SK-MEL-5 (cell line): ENCODE measurements around the gene SRSF9. TPM values are rescaled to one million over a fixed set of nuclear protein-coding genes. Genes with fewer than 3 reads are reported as not detected.
"Not testable (repeated sequence)": the region's sequence is repeated elsewhere in the genome, so short reads cannot be mapped to it uniquely, and the experiment has no call there.

Experiments used
- DNase-seq: peaks from one replicate; pipeline ENCODE4 v3.0.0-alpha.2; 2016; ENCODE audit warnings: low read depth, low spot score
- in situ Hi-C: cut with HindIII; loops from 2 replicates; pipeline ENCODE4 v1.10.0; 2016; ENCODE audit warnings: low sequenced_read_pairs, high pct_unique_total_duplicates, low pct_unique_long_range_greater_than_20kb
- polyA plus RNA-seq, 2 experiments: library from polyadenylated mRNA; depleted of rRNA; stranded (reverse); fragments of >200 nt; gene quantifications; 2 replicates each; pipeline ENCODE4 v1.2.3, GENCODE V29; 2015
- total RNA-seq: library from RNA; depleted of rRNA; stranded (reverse); fragments of >200 nt; shearing (Covaris generic); gene quantifications from 2 replicates; pipeline ENCODE4 v1.2.3, GENCODE V29; 2014; rRNA removed

The SRSF9 gene, protein sequence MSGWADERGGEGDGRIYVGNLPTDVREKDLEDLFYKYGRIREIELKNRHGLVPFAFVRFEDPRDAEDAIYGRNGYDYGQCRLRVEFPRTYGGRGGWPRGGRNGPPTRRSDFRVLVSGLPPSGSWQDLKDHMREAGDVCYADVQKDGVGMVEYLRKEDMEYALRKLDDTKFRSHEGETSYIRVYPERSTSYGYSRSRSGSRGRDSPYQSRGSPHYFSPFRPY
- 179 and 229 TPM in 2 replicates for total RNA-seq
- polyA plus RNA-seq (2015; cell fraction: cytosol; rRNA removed), result 222 and 240 TPM in 2 replicates
- polyA plus RNA-seq (2015; cell fraction: nucleus; rRNA removed), result 320 and 361 TPM in 2 replicates

DNA sequence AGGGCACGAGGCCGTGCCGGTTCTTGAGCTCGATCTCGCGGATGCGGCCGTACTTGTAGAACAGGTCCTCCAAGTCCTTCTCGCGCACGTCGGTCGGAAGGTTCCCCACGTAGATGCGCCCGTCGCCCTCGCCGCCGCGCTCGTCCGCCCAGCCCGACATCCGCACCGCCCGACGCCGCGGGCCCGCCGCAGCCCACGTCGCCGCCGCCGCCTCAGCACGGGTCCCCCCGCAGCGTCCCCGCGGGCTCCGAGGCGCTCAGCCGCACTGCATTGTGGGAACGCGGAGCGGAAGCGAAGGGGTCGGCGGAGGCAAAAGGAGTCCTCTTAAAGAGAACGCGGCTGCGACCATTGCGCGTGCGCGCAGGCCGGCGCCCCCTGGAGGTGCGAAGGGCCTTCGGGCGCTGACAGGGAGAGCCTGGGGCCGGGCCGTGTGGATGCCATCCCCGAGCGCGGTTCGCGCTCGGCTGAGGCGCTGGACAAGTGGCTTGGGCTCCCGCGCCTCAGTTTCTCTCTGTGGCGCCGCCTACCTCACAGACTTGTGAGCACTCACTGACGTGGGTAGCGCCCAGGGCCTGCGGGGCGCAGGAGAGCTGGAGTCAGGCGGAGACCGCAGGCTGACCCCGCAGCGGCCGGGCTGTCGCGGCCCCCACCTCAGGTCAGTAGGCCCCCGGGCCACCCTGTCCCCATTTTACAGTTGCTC, at the start of gene SRSF9:
Gene SRSF9 (minus strand): TSS at position 299 of the 700 bp plus-strand sequence. CDS start 139 bp downstream, at position 160.
- in situ Hi-C loops, result no loop called here
- peak; percentile 94 for DNase-seq

DNA sequence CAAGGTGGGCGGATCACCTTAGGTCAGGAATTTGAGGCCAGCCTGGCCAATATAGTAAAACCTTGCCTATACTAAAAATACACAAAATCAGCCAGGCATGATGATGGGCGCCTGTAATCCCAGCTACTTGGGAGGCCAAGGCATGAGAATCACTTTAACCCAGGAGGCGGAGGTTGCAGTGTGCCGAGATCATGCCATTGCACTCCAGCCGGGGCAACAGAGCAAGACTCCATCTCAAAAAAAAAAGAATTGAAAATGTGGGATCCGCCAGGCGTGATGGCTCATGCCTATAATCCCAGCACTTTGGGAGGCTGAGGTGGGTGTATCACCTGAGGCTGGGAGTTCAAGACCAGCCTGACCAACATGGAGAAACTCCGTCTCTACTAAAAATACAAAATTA, 49.8 kb upstream of the SRSF9 start:
- in situ Hi-C loops, result not testable (repeated sequence)

DNA sequence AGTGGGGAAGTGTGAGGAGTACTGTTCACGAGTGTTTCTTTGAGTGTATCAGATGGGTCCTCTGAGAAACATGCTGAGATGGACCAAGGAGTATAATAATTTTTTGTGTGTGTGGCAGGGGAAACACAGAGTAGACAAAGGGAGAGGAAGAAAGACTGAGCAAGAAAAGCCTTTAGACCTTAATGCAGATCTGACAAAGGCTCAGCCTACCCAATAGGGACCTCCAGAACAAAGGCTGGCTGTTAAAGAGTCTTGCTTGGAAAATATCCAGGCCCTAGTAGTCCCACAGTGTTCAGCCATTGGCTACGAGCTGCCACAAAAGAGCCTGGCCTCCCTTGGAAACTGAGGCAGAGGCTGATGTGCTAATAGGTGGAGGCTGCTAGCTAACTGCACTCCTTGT, 45.9 kb upstream of the SRSF9 start:
- in situ Hi-C loops, result no loop called here

More for the DNA sequence above, 49.8 kb upstream of the SRSF9 start:
- DNase-seq, result not testable (repeated sequence)

DNA sequence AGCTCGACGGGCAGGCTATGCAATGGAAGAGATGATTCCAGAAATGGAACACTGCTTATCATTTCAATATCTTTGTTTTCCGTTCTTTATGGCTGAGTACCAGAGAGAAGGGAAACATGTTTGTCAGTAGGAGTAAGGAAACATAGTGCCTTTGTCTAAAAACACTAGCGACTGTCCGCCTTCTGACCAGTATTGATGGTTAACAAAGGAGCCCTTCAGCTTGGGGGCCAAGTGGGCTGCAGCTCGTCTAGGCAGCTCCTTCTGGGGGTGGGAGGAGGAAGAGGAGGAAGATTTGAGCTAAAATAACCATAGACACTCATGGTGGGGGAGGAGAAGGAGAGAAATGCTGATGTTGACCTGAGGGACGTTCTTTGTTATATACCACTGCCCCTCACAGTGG, 44.5 kb upstream of the SRSF9 start:
- in situ Hi-C loops, result no loop called here

More for the DNA sequence above, 45.9 kb upstream of the SRSF9 start:
- DNase-seq, result peak; percentile 59

DNA sequence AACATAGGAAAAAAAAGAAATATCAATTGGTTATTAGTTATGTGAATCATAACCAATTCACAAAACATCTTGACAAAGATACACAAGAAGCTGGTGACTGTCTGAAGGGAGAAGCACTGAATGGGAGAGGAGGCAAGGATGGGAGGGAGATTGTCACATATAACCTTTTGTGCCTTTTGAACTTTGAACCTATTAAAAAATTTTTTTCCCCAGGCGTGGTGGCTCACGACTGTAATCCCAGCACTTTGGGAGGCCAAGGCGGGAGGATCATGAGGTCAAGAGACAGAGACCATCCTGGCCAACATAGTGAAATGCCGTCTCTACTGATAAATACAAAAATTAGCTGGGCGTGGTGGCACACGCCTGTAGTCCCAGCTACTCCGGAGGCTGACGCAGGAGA, 39.0 kb upstream of the SRSF9 start:
- in situ Hi-C loops, result no loop called here
- no peak for DNase-seq

More for the DNA sequence above, 44.5 kb upstream of the SRSF9 start:
- DNase-seq, result peak; percentile 80

DNA sequence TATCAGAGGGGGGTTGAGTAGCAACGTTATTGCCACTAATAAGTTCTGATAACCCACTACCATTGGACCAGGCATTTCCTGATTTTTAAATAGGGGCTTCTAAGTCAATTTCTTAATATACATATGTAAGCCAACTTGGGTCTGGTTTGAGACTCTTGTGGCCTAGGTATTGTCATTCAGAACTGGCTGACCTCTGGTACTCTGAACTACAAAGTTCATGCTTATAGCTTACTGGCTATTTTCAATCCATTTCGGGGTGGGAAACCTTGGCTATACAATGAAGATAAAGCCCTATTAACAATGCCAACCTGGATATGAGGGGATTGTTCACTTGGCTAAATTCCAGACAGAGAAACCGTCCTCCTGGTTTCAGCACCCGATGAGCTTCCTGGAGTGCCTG, 35.0 kb upstream of the SRSF9 start:
- in situ Hi-C loops, result no loop called here
- no peak for DNase-seq

DNA sequence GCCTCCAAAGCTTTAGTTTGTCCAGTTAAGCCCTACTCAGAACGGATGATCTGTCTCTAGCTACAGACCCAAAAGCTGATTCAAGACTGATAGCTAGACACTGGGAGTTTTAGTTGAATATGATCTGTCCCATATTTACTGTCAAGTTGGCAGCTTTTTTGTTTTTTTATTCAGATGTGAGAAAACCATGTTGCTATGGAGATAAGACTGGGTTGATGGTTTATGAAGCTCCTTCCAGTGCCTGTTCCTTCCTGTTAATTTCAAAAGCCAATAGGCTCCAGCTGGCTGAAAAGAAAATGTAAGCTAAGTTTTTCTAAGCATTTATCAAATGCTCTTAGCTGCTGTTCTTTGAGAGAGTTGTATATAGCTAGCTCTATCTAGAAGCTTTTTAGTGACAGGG, 31.0 kb upstream of the SRSF9 start:
- DNase-seq, result no peak
- in situ Hi-C loops, result no loop called here

DNA sequence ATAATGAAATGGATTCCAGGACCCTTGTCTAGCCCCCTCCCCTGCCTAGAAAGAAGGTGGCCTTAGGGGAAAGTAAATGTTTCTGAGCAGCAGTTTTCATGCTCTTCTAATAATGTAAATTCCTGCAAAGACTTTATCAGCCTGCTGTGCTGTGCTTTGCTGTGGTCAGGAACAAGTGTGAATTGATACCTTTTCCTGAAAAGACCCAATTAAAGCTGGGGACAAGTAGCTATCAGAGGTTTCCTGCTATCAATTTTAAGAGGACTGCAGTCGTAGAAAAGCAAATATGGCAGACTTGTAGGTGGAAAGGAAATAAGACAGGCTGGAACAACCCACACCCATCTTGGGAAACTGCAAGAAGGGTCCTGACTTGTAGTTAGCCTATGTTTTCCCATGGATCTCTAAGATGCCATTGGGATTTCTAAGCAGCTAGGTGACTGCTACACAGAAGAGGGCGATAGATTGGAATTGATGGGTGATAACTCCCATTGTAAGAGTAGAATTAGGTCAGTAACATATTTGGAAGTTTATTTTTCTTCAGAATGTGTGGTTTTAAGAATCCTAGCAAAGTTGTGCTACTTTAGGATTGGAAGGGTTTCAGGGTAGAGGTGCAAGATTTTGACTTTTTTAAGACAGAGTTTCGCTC, 29.4 kb upstream of the SRSF9 start:
- DNase-seq, result no peak
- in situ Hi-C loops, result no loop called here

DNA sequence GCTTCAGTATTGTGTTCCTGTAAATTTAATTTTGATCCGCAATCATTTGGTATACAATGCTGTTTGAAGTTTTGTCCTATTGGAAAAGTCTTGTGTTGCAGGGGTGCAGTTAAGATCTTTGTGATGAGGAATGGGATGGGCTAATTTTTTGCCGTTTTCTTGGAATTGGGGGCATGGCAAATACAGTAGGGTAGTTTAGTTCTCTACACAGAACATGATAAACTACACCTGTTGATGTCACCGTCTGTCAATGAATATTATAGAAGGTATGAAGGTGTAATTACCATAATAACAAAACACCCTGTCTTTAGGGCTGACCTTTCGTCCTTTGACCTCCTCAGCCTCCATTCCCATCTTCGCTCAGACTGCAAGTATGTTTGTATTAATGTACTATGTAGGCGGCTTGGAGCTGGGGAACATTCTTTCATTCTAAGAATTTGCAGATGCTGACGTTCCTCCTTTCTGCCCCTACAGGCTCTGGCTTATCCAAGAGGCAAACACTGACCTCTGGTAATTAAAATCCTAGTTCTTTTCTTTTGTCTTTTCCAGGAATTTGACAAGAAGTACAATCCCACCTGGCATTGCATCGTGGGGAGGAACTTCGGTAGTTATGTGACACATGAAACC, 28.1 kb upstream of the SRSF9 start:
- in situ Hi-C loops, result no loop called here
- no peak for DNase-seq

DNA sequence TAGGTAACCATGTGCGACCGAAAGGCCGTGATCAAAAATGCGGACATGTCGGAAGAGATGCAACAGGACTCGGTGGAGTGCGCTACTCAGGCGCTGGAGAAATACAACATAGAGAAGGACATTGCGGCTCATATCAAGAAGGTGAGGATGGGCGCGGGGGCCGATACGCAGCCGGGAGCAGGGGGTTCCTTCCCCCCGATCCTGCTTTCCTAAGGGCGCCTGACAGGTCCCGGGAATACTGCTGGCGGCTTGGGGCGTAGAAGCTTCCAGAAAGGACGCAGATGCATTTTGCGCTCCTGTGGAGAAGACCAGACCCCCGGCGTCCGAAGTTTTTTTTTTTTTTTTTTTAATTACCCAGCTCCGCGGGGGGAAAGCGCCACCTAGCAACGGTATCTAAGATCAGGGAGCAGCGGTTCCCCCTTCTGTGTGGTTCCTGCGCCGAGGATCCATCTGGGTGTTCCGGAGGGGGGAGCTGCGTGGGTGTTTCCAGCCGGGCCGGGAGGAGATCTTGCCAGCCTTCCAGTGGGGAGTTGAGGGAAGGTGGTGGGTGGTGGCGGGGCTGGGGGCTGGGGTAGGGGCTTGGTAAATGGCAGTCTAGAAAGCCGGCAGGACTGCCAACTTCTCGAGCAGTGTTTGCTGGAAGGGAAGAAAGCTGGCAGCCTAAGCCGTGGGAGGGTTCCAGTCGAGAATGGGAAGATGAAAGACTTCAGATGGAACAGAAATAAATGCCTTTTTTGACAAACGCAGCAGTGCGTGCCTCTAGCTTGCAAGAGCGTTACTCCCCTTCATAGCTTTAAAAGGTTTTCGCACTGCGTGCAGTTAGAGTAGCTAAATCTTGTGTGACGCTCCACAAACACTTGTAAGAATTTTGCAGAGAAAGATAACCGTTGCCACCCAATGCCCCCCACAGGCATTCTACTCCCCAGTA, 27.1 kb upstream of the SRSF9 start:
- peak; percentile 51 for DNase-seq
- in situ Hi-C loops, result no loop called here

DNA sequence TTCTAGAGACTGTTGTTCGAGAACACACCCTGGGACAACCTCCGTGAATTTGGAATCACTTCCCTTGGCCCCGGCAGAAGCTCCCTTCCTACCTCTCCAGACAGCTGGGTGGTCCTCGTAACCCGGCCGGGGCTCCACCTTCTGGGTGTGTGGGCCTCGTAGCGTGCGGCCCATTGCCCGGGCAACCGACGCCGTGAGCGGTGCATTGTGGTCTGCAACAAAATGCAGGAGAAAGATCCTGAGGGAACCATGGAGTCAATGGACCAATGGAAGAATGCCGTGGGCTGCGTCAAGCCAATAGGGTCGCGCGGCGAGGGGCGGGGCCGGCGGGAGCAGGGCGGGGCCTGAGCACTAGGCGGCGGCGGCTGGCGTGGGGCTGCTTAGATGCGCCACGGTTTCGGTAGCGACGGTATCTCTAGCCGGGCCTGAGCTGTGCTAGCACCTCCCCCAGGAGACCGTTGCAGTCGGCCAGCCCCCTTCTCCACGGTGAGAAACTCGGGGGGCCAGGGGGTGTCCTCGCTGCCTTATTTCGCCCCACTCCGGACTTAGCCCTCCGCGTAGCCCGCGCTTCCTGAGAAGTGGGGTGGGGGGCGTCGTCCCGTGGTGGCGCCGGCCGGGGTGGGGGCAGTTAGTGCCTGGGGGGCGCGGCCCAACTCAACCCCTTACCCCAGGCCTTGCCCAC, 26.3 kb upstream of the SRSF9 start, which contains the start of gene DYNLL1:
Gene DYNLL1 (plus strand): TSS at position 383 of the 682 bp plus-strand sequence. CDS start 309 bp downstream, outside the sequence.
- peak; percentile 98 for DNase-seq
- in situ Hi-C loops, result no loop called here

DNA sequence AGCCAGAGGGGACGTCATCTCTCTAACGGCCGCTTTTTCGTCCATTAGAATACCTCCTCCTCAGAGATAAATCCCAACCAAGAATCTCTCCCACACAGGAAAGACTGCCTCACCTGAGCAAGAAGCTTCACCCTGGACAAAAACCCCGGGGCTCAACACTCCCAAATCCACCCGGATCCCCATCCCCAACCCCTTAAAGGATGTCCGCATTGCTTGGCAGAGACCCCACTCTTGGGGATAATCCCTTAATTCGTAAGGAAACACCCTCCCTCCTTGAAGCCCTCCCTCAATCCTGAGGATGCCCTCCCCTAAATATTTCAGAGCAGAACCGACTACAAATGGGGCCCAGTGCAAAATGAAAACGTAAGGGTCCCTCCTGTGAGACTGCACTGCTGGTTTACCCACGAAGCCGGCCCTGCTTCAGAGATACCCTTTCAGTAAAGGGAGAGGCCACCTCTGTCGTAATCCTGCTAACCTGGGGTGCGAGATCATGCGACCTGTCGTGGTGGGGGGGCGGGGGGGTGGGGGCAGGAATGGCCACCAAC, 25.7 kb upstream of the SRSF9 start:
- in situ Hi-C loops, result no loop called here
- DNase-seq, result no peak

DNA sequence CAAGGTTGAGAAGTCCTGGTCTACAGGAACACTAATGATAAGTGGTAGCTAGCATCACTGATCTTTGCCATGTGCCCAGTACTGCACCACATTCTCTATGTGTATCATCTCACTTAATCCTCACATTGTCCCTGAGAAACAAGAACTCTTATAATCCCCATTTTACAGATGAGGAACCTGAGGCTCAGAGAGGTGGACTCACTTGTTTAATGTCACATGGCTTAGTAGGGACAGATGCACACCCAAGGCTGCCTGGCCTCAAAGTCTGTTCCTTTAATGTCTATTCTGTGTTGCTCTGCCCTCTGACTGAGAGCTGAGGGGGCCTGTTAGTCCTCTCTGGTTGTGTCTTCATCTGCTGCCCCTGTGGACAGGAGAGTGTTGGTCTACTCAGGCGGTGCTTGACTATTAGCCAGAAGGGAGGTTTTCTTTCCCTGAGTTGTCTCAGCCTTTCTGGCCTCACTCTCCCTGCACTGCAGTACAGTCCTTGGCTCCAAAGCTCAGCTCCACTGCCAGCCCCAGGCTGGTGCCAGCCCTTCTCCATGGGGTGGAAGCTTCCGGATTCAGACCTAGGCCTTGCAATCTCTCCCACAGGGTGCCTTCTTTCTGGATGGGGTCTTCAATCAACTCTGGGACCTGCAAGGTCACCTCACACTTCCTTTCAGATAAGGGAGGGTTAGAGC, 21.4 kb upstream of the SRSF9 start:
- no peak for DNase-seq
- in situ Hi-C loops, result no loop called here

DNA sequence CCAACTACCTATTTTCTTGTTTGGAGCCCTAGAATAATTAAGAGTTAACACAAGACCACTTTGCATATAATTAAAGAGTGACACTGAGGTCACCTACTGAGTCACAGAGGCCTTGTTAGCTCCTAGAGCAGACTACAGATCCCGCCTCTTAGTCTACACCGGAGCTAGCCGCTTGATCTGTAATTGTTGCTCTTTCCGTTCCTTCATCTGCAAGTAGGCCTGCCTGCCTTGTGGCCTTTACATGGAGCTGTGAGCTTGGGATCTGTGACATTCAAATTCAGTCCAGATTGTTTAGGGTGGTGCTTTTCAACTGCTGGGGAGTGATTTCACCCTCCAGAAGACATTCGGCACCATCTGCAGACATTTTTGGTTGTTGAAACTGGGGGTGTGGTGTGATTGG, 20.8 kb upstream of the SRSF9 start:
- no peak for DNase-seq
- in situ Hi-C loops, result no loop called here

DNA sequence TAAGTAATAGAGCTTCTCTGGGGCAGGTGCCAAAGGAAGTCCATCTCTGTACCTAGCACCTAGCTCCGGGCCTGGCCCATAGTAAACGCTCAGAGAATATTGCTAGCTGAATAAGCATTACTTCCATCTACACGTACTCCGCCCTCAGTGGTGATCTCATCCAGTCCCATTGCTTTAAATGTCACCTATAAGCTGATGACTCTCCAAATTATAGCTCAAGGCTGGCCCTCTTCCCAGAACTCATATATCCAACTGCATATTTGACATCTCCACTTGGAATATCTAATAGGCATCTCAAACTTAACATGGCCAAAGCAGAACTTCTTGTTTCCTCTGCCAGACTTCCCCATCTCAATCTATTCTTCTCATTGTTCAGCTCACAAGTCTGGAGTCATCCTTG, 19.5 kb upstream of the SRSF9 start:
- no peak for DNase-seq
- in situ Hi-C loops, result no loop called here
